ENCODE measurements around the gene GABRA4. TPM values are rescaled to one million over a fixed set of nuclear protein-coding genes. Genes with fewer than 3 reads are reported as not detected.

GABRA4 gene
- polyA plus RNA-seq, 1 of the 3 experiments (the other 2 are of a cell fraction) = not detected

- Histone ChIP-seq H3K36me3 (replicated peaks in 1 of 2; ENCODE audit: control insufficient read depth in 1 of 2, insufficient read depth in 2 of 2, low read length in 1 of 2) (no peaks in the 10 kb centered on the region), H4K20me1 (ENCODE audit: insufficient read depth) (no peaks in the 10 kb centered on the region), H3F3A (replicated peaks; ENCODE audit: insufficient read depth) (no peaks in the 10 kb centered on the region), H2AFZ (ENCODE audit: low read depth) (no peak overlapping the region), H3K9me2 (no peaks in the 10 kb centered on the region), H3K4me1 (ENCODE audit: control insufficient read depth in 1 of 2, insufficient read depth in 2 of 2, low read depth in 1 of 2, low read length in 1 of 2) (no peaks in the 10 kb centered on the region), H3K27ac (ENCODE audit: low read depth in 2 of 2, low read length in 1 of 2) (no peak overlapping the region), H3K79me2 (ENCODE audit: insufficient read depth) (no peaks in the 10 kb centered on the region), H3K27me3 (ENCODE audit: insufficient read depth) (no peaks in the 10 kb centered on the region), H3K4me3 (ENCODE audit: low read depth in 2 of 2, low read length in 1 of 2) (no peak overlapping the region), H3K9ac (no peak overlapping the region), H3K9me3 (no peaks in the 10 kb centered on the region), H3K4me2 (no peak overlapping the region)
- ChIA-PET CTCF (no interaction called here), POLR2A (no interaction called here)
- 0% methylated on average over 1 of the region's 1 CpG for WGBS (ENCODE audit: low lambda C conversion rate)
- no peak for DNase-seq
- no peak for TF ChIP-seq EP300 (IDR thresholded peaks at IDR 0.05; ENCODE audit: borderline replicate concordance in 1 of 2, low read depth in 1 of 2, low read length in 1 of 2)
- TF ChIP-seq MAX (IDR thresholded peaks at IDR 0.05; ENCODE audit: low read depth) = no peak
- TF ChIP-seq MEF2A (IDR thresholded peaks at IDR 0.05; ENCODE audit: borderline replicate concordance, low read depth) = no peak
- TF ChIP-seq, protein P1, sequence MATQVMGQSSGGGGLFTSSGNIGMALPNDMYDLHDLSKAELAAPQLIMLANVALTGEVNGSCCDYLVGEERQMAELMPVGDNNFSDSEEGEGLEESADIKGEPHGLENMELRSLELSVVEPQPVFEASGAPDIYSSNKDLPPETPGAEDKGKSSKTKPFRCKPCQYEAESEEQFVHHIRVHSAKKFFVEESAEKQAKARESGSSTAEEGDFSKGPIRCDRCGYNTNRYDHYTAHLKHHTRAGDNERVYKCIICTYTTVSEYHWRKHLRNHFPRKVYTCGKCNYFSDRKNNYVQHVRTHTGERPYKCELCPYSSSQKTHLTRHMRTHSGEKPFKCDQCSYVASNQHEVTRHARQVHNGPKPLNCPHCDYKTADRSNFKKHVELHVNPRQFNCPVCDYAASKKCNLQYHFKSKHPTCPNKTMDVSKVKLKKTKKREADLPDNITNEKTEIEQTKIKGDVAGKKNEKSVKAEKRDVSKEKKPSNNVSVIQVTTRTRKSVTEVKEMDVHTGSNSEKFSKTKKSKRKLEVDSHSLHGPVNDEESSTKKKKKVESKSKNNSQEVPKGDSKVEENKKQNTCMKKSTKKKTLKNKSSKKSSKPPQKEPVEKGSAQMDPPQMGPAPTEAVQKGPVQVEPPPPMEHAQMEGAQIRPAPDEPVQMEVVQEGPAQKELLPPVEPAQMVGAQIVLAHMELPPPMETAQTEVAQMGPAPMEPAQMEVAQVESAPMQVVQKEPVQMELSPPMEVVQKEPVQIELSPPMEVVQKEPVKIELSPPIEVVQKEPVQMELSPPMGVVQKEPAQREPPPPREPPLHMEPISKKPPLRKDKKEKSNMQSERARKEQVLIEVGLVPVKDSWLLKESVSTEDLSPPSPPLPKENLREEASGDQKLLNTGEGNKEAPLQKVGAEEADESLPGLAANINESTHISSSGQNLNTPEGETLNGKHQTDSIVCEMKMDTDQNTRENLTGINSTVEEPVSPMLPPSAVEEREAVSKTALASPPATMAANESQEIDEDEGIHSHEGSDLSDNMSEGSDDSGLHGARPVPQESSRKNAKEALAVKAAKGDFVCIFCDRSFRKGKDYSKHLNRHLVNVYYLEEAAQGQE (IDR thresholded peaks at IDR 0.05; ENCODE audit: low read depth, low read length) = no peak
- TF ChIP-seq RXRA (IDR thresholded peaks at IDR 0.05; ENCODE audit: borderline replicate concordance, low read depth) = no peak
- TF ChIP-seq, protein P2, sequence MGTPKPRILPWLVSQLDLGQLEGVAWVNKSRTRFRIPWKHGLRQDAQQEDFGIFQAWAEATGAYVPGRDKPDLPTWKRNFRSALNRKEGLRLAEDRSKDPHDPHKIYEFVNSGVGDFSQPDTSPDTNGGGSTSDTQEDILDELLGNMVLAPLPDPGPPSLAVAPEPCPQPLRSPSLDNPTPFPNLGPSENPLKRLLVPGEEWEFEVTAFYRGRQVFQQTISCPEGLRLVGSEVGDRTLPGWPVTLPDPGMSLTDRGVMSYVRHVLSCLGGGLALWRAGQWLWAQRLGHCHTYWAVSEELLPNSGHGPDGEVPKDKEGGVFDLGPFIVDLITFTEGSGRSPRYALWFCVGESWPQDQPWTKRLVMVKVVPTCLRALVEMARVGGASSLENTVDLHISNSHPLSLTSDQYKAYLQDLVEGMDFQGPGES (IDR thresholded peaks at IDR 0.05; ENCODE audit: low read depth, low read length) = no peak
These were observed 118.6 kb downstream of the GABRA4 start for GRCh38 chr4:46874811-46875210.

DNA sequence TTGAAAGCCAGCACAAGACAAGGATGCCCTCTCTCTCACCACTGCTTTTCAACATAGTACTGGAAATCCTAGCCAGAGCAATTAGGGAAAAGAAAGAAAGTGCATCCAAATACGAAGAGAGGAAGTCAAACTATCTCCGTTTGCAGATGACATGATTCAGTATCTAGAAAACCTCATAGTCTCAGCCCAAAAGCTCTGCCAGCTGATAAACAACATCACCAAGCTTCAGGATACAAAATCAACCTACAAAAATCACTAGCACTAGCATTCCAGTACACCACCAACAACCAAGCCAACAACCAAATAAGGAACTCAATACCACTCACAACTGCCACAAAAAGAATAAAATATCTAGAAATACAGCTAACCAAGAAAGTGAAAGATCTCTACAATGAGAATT, 123.0 kb downstream of the GABRA4 start:
- CTCF ChIA-PET = interaction anchor here (1.8 kb wide), 1 partner anchor 26 kb away, joined by 5 read pairs; no protein-coding TSS in a partner anchor
- no peak for TF ChIP-seq JUND (IDR thresholded peaks at IDR 0.05)
- TF ChIP-seq ELF1 (IDR thresholded peaks at IDR 0.05) = no peak
- TF ChIP-seq TAF1 (IDR thresholded peaks at IDR 0.05; ENCODE audit: borderline replicate concordance, low read depth, low read length) = no peak
- TF ChIP-seq EZH2phosphoT487 (IDR thresholded peaks at IDR 0.05; ENCODE audit: borderline replicate concordance, low read depth) = no peak
- no peak for TF ChIP-seq GABPA (IDR thresholded peaks at IDR 0.05; ENCODE audit: low read depth)
- TF ChIP-seq MEF2A (IDR thresholded peaks at IDR 0.05; ENCODE audit: borderline replicate concordance, low read depth) = no peak
- TF ChIP-seq GATA2 (CRISPR knock-in tag; IDR thresholded peaks at IDR 0.05) = no peak
- TF ChIP-seq, protein P3, sequence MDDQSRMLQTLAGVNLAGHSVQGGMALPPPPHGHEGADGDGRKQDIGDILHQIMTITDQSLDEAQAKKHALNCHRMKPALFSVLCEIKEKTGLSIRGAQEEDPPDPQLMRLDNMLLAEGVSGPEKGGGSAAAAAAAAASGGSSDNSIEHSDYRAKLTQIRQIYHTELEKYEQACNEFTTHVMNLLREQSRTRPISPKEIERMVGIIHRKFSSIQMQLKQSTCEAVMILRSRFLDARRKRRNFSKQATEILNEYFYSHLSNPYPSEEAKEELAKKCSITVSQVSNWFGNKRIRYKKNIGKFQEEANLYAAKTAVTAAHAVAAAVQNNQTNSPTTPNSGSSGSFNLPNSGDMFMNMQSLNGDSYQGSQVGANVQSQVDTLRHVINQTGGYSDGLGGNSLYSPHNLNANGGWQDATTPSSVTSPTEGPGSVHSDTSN (IDR thresholded peaks at IDR 0.05) = no peak
- no peak for TF ChIP-seq POLR2AphosphoS5 (IDR thresholded peaks at IDR 0.05; ENCODE audit: low read depth, low read length)
- POLR2A ChIA-PET = no interaction called here

More for the DNA sequence above, 123.0 kb downstream of the GABRA4 start:
- no peaks in the 10 kb centered on the region for H3F3A ChIP-seq (replicated peaks; ENCODE audit: insufficient read depth)
- H3K36me3 ChIP-seq (replicated peaks in 1 of 2; ENCODE audit: control insufficient read depth in 1 of 2, insufficient read depth in 2 of 2, low read length in 1 of 2) = no peaks in the 10 kb centered on the region
- H3K4me3 ChIP-seq (ENCODE audit: low read depth in 2 of 2, low read length in 1 of 2) = no peak overlapping the region
- no peak overlapping the region for H2AFZ ChIP-seq (ENCODE audit: low read depth)
- no peak overlapping the region for H3K4me2 ChIP-seq
- no peaks in the 10 kb centered on the region for H4K20me1 ChIP-seq (ENCODE audit: insufficient read depth)
- DNase-seq = no peak
- no peak overlapping the region for H3K9ac ChIP-seq
- H3K9me2 ChIP-seq = no peaks in the 10 kb centered on the region
- H3K9me3 ChIP-seq = no peaks in the 10 kb centered on the region
- H3K27ac ChIP-seq (ENCODE audit: low read depth in 2 of 2, low read length in 1 of 2) = no peak overlapping the region
- H3K27me3 ChIP-seq (ENCODE audit: insufficient read depth) = no peaks in the 10 kb centered on the region
- 3% methylated on average over 2 of the region's 2 CpGs for WGBS (ENCODE audit: low lambda C conversion rate)
- no peaks in the 10 kb centered on the region for H3K4me1 ChIP-seq (ENCODE audit: control insufficient read depth in 1 of 2, insufficient read depth in 2 of 2, low read depth in 1 of 2, low read length in 1 of 2)
- no peaks in the 10 kb centered on the region for H3K79me2 ChIP-seq (ENCODE audit: insufficient read depth)

Data from SK-N-SH (cell line).